Neural cell (in vitro differentiated cells): ENCODE data around the gene ACOXL. TPM values are rescaled to one million over a fixed set of nuclear protein-coding genes. Genes with fewer than 3 reads are reported as not detected.

Experiments used
- H2AFZ ChIP-seq: fragments of 200-600, 300-800 bp; sonication (generic), shearing (Covaris generic); 2 replicates; pipeline ENCODE4 v1.6.0; 2014; ENCODE audit warnings: low read depth, mild to moderate bottlenecking, antibody characterized with exemption, low read length, moderate library complexity
- H3F3A ChIP-seq: fragments of 200-600 bp; shearing (Covaris generic); 2 replicates; pipeline ENCODE4 v1.6.1; 2016; ENCODE audit warnings: mild to moderate bottlenecking, moderate library complexity, mixed read lengths, antibody characterized with exemption, low read length; ENCODE audit not compliant: insufficient read depth, poor library complexity, severe bottlenecking
- H3K27ac ChIP-seq: fragments of 200-600, 300-800 bp; sonication (generic), shearing (Covaris generic); 2 replicates; pipeline ENCODE4 v1.5.1; 2014; ENCODE audit warnings: mild to moderate bottlenecking, low read length, moderate library complexity
- H3K27me3 ChIP-seq: fragments of 300-800, 200-600 bp; sonication (generic), shearing (Covaris generic); 2 replicates; pipeline ENCODE4 v1.6.0; 2014; ENCODE audit warnings: mild to moderate bottlenecking, low read depth, low read length, moderate library complexity; ENCODE audit not compliant: insufficient read depth
- H3K36me3 ChIP-seq: fragments of 300-800, 200-600 bp; sonication (generic), shearing (Covaris generic); 2 replicates; pipeline ENCODE4 v1.5.1; 2014; ENCODE audit warnings: mild to moderate bottlenecking, antibody characterized with exemption, low read length, moderate library complexity; ENCODE audit not compliant: insufficient read depth
- H3K4me2 ChIP-seq: fragments of 300-800, 200-600 bp; sonication (generic), shearing (Covaris generic); 2 replicates; pipeline ENCODE4 v1.6.0; 2014; ENCODE audit warnings: mild to moderate bottlenecking, low read length
- H3K4me3 ChIP-seq: fragments of 300-800, 200-600 bp; sonication (generic), shearing (Covaris generic); 2 replicates; pipeline ENCODE4 v1.5.1; 2014; ENCODE audit warnings: mild to moderate bottlenecking, low read length, moderate library complexity
- H3K79me2 ChIP-seq: fragments of 200-600 bp; shearing (Covaris generic); replicated peaks from 2 replicates; pipeline ENCODE4 v1.6.0; 2014; ENCODE audit warnings: mild to moderate bottlenecking, low read length, moderate library complexity; ENCODE audit not compliant: insufficient read depth
- H3K9ac ChIP-seq: fragments of 300-800, 200-600 bp; sonication (generic), shearing (Covaris generic); 2 replicates; pipeline ENCODE4 v1.6.1; 2016; ENCODE audit warnings: mild to moderate bottlenecking, low read length, mixed read lengths
- H3K9me2 ChIP-seq: fragments of 200-600 bp; shearing (Covaris generic); 2 replicates; pipeline ENCODE4 v1.6.1; 2016; ENCODE audit warnings: mild to moderate bottlenecking, low read length, mixed read lengths; ENCODE audit not compliant: insufficient read depth
- H3K9me3 ChIP-seq: fragments of 200-600, 300-800 bp; sonication (generic), shearing (Covaris generic); 2 replicates; pipeline ENCODE4 v1.6.1; 2016; ENCODE audit warnings: mild to moderate bottlenecking, mixed run types, low read length, moderate library complexity, mixed read lengths
- H4K20me1 ChIP-seq: fragments of 200-600 bp; shearing (Covaris generic); 2 replicates; pipeline ENCODE4 v1.6.1; 2016; ENCODE audit warnings: mild to moderate bottlenecking, mixed run types; ENCODE audit not compliant: insufficient read depth
- EP300 ChIP-seq: fragments of 450-650 bp; conservative IDR thresholded peaks from 2 replicates; pipeline ENCODE4 v1.6.1; 2014; ENCODE audit warnings: antibody characterized with exemption, mild to moderate bottlenecking, moderate library complexity; ENCODE audit not compliant: poor library complexity, severe bottlenecking
- MXI1 ChIP-seq: fragments of 450-650 bp; conservative IDR thresholded peaks from 2 replicates; pipeline ENCODE4 v1.6.1; 2014; ENCODE audit warnings: antibody characterized with exemption, mild to moderate bottlenecking; ENCODE audit not compliant: poor library complexity, severe bottlenecking
- POLR2AphosphoS5 ChIP-seq: IDR thresholded peaks from 2 replicates; pipeline ENCODE4 v1.6.1; 2012
- RAD21 ChIP-seq: fragments of 450-650 bp; conservative IDR thresholded peaks from 2 replicates; pipeline ENCODE4 v1.6.1; 2014; ENCODE audit warnings: antibody characterized with exemption, mild to moderate bottlenecking, moderate library complexity
- REST ChIP-seq: IDR thresholded peaks from 2 replicates; pipeline ENCODE4 v1.6.1; 2012; ENCODE audit warnings: borderline replicate concordance
- SMC3 ChIP-seq: fragments of 450-650 bp; conservative IDR thresholded peaks from 2 replicates; pipeline ENCODE4 v1.6.1; 2014; ENCODE audit warnings: antibody characterized with exemption, mild to moderate bottlenecking, moderate library complexity; ENCODE audit not compliant: poor library complexity
- TAF1 ChIP-seq: IDR thresholded peaks from 2 replicates; pipeline ENCODE4 v1.6.1; 2012; ENCODE audit warnings: low read depth
- polyA plus RNA-seq: library from polyadenylated mRNA; depleted of rRNA; stranded (reverse); fragments of >200 nt; gene quantifications from 2 replicates; pipeline ENCODE4 v1.2.3, GENCODE V29; 2014
- TF ChIP-seq, protein P1 (sequence below): fragments of 450-650 bp; IDR thresholded peaks from 2 replicates; pipeline ENCODE4 v1.5.1; 2014; ENCODE audit warnings: antibody characterized with exemption, mild to moderate bottlenecking, moderate library complexity; ENCODE audit not compliant: poor library complexity, severe bottlenecking

The ACOXL gene
- polyA plus RNA-seq, 1 donor from 2014 or later, result not detected

- H3K4me2 ChIP-seq, result peak overlapping the region; percentile 71
- peak overlapping the region; percentile 59 for H3K9ac ChIP-seq
- H2AFZ ChIP-seq, result peak overlapping the region; percentile 8
- no peak for TF ChIP-seq POLR2AphosphoS5
- TF ChIP-seq, protein P1, sequence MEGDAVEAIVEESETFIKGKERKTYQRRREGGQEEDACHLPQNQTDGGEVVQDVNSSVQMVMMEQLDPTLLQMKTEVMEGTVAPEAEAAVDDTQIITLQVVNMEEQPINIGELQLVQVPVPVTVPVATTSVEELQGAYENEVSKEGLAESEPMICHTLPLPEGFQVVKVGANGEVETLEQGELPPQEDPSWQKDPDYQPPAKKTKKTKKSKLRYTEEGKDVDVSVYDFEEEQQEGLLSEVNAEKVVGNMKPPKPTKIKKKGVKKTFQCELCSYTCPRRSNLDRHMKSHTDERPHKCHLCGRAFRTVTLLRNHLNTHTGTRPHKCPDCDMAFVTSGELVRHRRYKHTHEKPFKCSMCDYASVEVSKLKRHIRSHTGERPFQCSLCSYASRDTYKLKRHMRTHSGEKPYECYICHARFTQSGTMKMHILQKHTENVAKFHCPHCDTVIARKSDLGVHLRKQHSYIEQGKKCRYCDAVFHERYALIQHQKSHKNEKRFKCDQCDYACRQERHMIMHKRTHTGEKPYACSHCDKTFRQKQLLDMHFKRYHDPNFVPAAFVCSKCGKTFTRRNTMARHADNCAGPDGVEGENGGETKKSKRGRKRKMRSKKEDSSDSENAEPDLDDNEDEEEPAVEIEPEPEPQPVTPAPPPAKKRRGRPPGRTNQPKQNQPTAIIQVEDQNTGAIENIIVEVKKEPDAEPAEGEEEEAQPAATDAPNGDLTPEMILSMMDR, result no peak
- no peak for TF ChIP-seq EP300
- peak; percentile 27 for TF ChIP-seq RAD21
- TF ChIP-seq SMC3, result peak; percentile 30
- TF ChIP-seq MXI1, result peak; percentile 79
- peak; percentile 10 for TF ChIP-seq TAF1
- H3K79me2 ChIP-seq, result peaks cover 9% of the 10 kb centered on the region
- peak overlapping the region; percentile 94 for H3K4me3 ChIP-seq
- no peaks in the 10 kb centered on the region for H3F3A ChIP-seq
- H4K20me1 ChIP-seq, result no peaks in the 10 kb centered on the region
- H3K27me3 ChIP-seq, result peaks cover 62% of the 10 kb centered on the region
- no peak overlapping the region for H3K27ac ChIP-seq
- H3K36me3 ChIP-seq, result no peaks in the 10 kb centered on the region
- H3K9me2 ChIP-seq, result no peaks in the 10 kb centered on the region
- H3K9me3 ChIP-seq, result no peaks in the 10 kb centered on the region
Observed at GRCh38 chr2:111121028-111121827, 388.9 kb downstream of the ACOXL start.

DNA sequence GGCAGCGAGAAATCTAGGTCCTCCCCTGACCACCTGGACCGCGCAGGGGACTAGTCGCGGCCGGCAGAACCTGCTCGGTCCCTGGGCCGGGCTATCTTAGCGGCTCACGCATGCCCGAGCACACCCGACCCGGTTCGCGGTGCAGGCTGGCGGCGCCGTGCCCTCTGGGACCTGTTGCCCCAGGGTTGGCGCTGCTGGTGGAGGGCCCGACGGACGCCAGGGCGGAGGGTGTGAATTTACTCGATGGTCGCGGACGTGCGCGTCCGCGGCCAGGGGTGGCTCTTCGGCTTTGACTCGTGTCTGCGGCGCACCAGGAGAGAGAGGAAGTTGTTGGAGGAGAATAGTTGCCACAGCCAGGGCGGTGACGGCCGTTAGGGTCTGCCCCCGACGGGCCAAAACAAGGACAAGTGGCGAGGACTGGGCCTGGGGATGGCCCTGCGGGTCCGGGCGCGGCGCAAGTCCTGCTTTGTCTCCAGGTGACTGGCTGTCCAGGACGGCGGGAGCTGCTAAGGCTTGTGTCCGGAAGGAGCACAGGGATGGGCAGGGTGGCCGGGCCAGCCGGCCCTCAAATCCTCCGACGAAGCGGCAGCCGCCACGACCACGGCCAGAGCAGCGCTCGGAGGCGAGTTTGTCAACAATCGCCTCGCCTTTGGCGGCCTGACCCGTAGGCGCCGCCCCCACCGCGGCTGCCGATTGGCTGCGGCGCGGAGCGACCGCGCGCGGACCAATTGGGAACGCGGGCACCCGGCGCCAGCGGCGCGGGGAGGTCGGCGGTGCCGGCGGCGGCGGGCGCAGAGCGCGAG, 389.7 kb downstream of the ACOXL start:
- H3K36me3 ChIP-seq, result no peaks in the 10 kb centered on the region
- no peaks in the 10 kb centered on the region for H3K9me3 ChIP-seq
- H3K4me2 ChIP-seq, result peak overlapping the region; percentile 71
- peaks cover 9% of the 10 kb centered on the region for H3K79me2 ChIP-seq
- peaks cover 54% of the 10 kb centered on the region for H3K27me3 ChIP-seq
- H3K9me2 ChIP-seq, result no peaks in the 10 kb centered on the region
- H3K4me3 ChIP-seq, result peak overlapping the region; percentile 94
- no peak overlapping the region for H3K27ac ChIP-seq
- H3F3A ChIP-seq, result no peaks in the 10 kb centered on the region
- H2AFZ ChIP-seq, result peak overlapping the region; percentile 57
- peak overlapping the region; percentile 59 for H3K9ac ChIP-seq
- no peaks in the 10 kb centered on the region for H4K20me1 ChIP-seq
- TF ChIP-seq, protein P1, result no peak
- TF ChIP-seq REST (peak; percentile 30), MXI1 (peak; percentile 8)
